NOMO-1 (cell line): ENCODE measurements around the gene DEFB131B.
"Not testable (repeated sequence)": the region's sequence is repeated elsewhere in the genome, so short reads cannot be mapped to it uniquely, and the experiment has no call there.

ENCODE experiments used
- DNase-seq, 2 experiments: peaks; one replicate each; lab custom pipeline; 2025; ENCODE audit not compliant: unreplicated experiment in 2 of 2; lab: John Stamatoyannopoulos, UW

Gene DEFB131B, protein sequence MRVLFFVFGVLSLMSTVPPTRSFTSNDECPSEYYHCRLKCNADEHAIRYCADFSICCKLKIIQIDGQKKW

DNA sequence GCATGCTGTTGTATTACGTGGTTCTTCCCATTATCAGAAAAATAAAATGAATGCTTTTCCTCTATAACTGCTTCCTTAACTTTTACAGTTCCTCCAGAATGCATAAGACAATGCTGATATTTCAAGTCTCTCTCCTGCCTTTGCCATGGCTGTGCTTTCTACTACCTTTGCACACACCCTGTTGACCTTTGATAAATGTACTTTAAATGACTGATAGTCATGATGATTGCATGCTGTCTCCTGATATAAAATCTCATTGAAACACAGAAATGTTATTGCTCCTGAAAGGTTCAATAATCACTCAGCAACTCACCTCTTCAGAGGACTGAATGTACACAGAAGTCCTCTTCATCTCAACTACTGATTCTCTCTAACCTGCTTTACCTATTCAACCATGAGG is at the start of gene DEFB131B:
TSS of gene DEFB131B (plus strand) at position 395 of the 400 bp plus-strand sequence. CDS start at position 395, 0 bp downstream.
- not testable (repeated sequence) for DNase-seq

DNA sequence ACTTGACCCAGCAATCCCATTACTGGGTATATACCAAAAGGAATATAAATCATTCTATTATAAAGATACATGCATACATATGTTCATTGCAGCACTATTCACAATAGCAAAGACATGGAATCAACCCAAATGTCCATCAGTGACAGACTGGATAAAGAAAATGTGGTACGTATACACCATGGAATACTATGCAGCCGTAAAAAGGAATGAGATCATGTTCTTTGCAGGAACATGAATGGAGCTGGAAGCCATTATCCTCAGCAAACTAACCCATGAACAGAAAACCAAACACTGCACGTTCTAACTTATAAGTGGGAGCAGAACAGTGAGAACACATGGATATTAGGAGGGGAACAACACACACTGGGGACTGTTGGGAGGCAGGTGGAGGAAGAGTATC is 49.0 kb upstream of the DEFB131B start:
- DNase-seq: not testable (repeated sequence)

DNA sequence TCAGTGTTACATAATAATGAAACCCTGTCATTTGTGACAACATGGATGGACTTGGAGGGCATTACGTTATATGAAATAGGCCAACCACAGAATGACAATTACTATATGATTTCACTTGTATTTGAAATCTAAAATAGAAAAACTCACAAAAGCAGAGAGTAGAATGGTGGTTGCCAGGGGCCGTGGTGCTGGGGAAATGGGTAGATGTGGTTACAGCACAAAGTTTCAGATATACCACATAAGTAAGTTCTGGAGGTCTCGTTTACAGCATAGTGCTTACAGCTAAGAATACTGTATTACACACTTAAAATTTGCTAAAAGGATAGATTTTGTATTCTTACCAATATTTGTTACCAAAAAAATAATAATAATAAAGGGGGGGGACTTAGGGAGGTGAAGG is 48.6 kb upstream of the DEFB131B start:
- DNase-seq: not testable (repeated sequence)

DNA sequence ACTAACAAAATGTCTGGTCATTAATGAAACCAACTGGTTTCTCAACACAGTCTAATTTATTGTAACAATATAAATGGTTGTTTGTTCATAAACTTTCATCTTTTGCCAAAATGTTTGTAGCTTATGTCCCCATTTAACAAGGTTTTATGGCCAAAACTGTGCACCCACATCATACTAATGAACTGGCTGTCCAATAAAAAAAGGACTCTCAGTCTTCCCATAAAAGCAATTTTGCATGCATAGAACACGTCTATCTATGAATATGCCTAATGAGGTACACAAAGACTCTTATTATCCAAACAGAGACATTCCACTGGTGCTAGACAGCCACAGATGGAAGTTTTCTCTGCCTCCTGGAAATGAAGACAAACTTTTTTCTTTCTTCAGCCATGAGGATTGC is 45.4 kb upstream of the DEFB131B start, which contains the start of gene DEFB108B:
TSS of gene DEFB108B (plus strand) at position 390 of the 400 bp plus-strand sequence. CDS start at position 390, 0 bp downstream.
- not testable (repeated sequence) for DNase-seq

DNA sequence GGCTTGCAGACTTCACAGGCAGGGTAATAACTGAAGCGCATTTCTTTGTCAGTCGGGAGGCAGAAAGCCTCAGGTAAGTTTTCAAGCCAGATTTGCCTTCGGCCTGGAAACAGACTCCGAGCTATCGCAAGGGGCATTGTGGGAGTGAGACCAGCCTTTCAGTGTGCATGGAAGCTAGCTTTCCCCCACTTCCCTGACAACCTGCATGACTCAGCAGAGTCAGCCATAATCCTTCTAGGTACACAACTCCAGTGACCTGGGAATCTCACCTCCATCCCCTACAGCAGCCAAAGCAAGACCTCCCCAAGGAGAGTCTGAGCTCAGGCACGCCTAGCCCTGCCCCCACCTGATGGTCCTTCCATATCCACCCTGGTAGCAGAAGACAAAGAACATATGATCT is 35.5 kb upstream of the DEFB131B start:
- DNase-seq: not testable (repeated sequence)

DNA sequence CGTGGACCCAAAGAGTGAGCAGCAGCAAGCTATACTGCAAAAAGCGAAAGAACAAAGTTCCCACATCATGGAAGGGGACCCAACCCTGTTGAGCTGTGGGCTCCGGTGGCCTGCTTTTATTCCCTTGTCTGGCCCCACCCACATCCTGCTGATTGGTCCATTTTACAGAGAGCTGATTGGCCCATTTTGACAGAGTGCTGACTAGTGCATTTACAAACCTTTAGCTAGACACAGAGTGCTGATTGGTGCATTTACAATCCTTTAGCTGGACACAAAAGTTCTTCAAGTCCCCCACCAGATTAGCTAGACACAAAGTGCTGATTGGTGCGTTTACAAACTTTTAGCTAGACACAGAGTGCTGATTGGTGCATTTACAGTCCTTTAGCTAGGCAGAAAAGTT is 34.9 kb upstream of the DEFB131B start:
- not testable (repeated sequence) for DNase-seq

DNA sequence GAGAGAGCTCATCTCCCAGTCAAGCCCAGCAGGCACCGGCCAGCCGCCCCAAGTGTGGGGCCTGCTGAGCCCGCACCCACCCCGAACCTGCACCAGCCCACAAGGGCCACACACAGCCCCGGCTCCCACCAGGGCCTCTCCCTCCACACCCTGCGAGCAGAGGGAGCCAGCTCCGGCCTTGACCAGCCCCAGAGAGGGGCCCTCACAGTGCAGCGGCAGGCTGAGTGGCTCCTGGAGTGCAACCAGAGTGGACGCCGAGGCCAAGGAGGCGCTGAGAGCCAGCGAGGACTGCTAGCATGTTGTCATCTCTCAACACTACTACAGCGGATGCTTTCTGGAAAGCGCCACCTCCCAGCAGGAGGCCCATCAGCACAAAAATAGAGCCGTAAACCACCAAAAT is 34.4 kb upstream of the DEFB131B start:
- DNase-seq: no peak

DNA sequence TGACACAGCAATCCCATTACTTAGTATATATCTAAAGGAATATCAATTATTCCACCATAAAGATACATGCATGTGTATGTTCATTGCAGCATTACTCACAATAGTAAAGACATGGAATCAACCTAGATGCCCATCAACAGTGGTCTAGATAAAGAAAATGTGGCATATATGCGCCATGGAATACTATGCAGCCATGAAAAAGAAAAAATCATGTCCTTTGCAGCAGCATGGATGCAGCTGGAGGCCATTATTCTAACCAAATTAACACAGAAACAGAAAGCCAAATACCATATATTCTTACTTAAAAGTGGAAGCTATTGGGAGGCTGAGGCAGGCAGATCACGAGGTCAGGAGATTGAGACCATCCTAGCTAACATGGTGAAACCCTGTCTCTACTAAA is 24.4 kb upstream of the DEFB131B start:
- not testable (repeated sequence) for DNase-seq

DNA sequence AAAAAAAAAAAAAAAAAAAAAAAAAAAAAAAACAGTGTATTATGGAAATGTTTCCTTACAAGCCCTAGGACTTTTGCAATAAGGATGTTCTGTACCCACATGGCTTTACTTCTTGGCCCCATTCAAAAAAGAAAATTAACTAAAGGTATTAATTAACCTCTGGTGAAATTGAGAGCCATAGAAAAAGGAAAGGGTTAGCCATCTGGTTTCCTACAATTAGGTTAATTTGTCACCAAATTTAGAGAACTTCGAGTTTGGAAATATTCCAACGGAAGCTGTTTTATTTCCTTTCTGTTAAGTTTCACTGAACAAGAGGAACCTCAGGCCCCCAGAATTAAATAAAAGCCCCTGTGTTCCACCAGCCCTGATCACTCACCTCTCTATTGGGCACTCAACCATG is 22.4 kb upstream of the DEFB131B start:
- peak; percentile 60 to 74 for DNase-seq

DNA sequence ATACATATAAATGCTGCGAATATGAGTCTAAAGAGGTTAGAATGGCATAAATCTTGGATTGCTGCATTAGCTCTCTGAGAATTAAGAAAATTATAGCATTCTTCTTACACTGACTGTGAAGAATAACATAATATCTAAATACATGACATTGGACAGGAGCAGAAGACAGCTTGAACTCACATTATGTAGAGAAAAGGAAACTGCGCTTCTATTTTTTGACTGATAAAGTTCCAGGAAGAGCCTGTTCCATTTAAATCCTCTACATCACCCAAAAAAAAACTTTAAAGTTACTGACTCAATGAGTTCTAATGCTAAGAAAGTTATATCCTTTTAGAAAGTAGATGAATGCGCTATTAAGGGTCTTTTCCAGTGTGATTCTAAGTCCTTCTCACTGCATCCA is 17.4 kb upstream of the DEFB131B start:
- not testable (repeated sequence) for DNase-seq

DNA sequence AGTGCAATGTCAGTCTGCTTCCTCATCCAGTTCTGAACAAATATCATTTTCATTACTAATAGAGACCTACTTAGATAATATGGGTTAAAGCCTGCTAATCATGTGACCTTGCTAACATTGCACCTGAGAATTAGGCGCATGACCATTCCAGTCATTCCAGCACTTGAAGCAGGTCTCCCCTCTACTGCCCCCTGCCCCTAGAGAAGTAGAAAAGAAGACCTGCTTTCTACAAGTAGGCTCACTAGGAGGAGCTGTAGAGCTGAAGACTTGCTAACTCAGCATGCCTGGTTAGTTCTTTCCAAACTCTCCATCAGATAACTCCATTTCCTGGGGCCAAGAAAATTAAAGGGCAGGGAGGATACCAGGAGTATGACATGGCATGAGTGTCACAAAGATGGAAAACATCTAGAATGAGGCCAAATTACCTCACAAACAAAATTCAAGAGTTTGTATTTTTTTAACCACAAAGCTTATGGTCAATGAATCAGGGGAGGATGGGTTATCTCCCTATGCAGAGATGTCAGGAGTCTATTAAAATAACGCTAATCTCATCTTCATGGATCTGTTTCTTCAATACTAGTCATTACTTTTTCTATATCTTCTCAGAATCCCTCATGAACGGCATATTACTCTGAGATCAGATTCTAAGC is 14.2 kb upstream of the DEFB131B start:
- peak in 1 of 2 experiments; percentile 30 for DNase-seq

DNA sequence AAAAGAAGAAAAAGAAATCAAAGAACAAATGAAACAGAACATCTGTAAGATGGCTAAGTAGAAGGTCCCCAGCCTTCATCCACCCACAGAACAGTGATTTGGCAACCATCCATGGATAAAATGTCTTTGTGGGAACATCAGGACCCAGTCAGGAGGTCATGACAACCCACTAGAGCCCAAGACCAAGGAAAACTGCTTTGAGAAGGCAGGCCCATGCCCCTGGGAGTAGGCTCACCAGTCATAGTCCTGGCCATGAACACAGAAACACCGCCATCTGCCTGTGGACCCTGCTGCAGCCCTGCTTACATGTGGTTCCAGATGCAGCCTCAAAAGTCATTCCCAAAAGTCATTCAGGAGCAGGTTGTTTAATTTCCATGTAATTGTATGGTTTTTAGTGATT is 11.0 kb upstream of the DEFB131B start:
- DNase-seq: not testable (repeated sequence)

DNA sequence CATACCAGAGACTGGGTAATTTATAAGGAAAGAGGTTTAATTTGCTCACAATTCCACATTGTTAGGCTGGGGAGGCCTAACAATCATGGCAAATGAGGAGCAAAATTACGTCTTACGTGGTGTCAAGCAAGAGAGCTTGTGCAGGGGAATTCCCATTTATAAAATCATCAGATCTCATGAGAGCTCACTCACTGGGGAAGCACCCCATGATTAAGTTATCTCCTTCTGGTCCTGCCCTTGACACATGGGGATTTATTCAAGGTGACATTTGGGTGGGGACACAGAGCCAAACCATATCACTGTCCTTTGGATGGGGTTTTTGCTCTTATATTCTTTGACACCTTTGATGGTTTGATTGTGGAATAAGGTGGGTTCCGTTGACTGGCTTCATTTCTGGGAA is 8.3 kb upstream of the DEFB131B start:
- not testable (repeated sequence) for DNase-seq

DNA sequence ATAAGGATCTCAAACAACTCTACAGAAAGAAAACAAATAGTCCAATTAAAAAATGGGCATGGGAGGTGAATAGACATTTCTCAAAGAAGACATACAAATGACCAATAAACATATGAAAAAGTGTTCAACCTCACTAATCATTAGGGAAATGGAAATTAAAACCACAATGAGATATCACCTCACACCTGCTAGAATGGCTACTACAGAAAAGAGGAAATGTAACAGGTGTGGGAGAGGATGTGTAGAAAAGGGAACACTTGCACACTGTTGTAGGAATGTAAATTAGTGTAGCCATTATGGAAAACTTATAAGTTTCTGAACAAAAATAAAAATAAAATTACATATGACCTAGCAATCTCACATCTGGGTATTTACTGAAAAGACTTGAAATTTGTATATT is 7.6 kb upstream of the DEFB131B start:
- DNase-seq: not testable (repeated sequence)

DNA sequence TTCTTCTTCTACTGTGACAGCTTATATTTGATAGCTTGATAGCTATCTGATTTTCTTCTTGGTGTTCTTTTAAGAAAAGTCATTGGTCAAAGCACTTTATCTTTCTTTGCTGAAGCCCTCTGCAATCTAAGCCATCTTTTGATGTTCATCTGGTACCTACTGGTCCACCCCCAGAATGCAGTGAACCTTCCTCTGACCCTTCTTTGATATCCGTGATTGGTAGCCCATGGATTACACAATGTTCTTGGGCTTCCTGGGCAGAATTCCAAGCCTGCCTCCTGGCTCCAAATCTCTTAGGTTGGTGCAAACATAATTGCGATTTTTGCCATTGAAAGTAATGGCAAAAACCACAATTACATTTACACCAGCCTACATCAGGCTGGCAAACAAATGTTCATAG is 2.0 kb upstream of the DEFB131B start:
- DNase-seq: not testable (repeated sequence)

DNA sequence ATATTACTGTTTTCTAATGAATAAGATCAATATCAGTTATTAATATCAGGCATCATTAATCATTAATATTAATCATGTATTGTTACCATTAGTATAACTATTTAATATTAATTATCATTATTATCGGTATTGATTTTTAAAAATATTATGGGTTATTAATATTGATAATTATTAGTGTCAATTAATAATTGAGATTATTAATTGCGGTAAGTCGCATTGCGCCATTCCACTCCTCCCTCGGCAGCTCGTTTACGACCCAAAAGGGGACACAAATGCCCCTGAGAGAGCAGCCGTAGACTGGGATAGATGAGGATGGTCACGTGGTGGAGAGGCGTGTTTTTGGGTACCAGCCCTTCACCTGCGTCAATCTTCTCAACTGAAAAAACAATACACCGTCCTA is 7.6 kb downstream of the DEFB131B start:
- not testable (repeated sequence) for DNase-seq

DNA sequence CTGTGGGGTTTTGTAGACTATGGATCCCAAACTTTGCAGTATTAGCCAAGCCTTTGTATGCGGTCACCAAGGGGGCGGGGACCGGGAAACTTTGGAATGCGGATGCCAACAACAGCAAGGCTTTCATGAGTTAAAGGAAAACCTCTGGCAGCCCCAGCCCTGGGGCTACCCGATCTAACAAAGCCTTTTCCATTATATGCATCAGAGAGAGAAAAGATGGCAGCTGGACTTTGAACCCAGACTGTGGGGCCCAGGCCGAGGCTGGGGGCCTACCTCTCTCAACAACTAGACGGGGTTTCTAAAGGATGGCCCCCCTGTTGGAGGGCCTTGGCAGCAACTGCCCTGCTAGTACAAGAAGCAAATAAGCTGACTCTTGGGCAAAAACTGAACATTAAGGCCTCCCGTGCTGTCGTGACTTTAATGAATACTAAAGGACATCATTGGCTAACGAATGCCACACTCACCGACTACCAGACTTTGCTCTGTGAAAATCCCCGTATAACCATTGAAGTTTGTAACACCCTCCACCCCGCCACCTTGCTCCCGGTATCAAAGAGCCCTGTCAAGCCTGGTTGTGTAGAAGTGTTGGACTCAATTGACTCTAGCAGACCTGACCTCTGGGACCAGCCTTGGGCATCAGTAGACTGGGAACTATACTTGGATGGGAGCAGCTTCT is 10.2 kb downstream of the DEFB131B start:
- not testable (repeated sequence) for DNase-seq

DNA sequence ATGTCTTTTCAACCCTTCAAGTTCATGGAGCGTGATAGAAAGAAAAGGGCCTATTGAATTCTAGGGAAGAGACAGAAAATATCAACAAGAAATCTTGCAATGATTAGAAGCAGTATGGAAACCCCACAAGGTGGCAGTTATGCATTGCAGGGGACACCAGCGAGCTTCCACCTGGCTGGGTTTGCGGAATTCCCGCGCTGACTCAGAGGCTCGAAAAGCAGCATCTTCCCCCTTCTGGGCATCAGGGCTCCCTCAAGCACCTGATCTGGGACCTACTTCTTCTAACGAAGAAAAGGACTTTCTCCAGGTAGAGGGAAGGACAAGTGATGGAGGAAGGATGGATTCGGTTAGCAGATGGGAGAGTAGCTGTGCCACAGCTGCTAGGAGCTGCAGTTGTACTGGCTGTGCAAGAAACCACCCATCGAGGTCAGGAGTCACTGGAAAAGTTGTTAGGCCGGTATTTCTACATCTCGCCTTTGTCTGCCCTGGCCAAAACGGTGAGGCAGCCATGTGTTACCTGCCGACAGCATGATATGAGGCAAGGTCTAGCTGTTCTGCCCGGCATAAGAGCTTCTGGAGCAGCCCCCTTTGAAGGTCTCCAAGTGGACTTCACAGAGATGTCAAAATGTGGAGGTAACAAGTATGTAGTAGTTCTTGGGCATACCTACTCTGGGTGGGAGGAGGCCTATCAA is 11.1 kb downstream of the DEFB131B start:
- DNase-seq: not testable (repeated sequence)

DNA sequence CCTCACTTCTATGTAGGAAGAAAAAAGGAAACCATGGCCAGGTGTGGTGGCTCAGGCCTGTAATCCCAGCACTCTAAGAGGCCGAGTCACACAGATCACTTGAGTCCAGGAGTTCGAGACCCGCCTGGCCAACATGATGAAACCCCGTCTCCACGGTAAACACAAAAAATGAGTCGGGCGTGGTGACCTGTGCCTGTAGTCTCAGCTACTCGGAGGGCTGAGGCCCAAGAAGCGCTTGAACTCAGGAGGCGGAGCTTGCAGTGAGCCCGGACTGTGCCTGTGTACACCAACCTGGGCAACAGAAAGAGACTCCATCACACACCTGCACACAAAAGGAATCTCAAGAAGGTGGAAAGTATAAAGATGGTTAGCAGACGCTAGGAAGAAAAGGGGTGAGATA is 17.7 kb downstream of the DEFB131B start:
- no peak for DNase-seq

DNA sequence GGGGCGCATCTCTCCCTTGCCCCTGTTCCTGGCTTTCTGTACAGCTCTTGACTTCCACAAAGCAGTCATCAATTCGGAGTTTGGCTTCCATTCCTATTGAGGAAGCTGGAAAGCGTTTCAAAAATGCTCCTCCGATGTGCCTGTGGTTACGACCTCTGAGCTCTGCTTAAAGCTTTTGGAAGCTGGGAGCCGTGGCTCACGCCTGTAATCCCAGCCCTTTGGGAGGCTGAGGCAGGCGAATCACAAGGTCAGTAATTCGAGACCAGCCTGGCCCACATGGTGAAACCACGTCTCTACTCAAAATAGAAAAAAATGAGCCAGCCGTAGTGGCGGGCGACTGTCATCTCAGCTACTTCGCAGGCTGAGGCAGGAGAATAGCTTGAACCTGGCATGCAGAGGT is 22.9 kb downstream of the DEFB131B start:
- DNase-seq: not testable (repeated sequence)

DNA sequence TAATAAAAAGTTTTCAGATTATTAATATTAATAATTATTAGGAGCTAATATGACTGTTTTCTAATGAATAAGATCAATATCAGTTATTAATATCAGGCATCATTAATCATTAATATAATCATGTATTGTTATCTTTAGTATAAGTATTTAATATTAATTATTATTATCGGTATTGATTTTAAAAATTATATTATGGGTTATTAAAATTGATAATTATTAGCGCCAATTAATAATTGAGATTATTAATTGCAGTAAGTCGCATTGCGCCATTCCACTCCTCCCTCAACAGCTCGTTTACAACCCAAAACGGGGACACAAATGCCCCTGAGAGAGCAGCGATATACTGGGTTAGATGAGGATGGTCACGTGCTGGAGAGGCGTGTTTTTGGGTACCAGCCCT is 30.0 kb downstream of the DEFB131B start:
- no peak for DNase-seq
